Duodenal mucosa (tissue), 2 donors: ENCODE data around the gene LIPC.

ENCODE experiments used
- H3K27ac ChIP-seq: one replicate; pipeline ENCODE4 v1.7.0; 2013; ENCODE audit warnings: low read depth, low read length
- H3K27me3 ChIP-seq, 2 donors: one replicate each; pipeline ENCODE4 v1.7.0; 2013; ENCODE audit warnings: low read length in 2 of 2, control low read depth in 1 of 2; ENCODE audit not compliant: insufficient read depth in 2 of 2, control insufficient read depth in 1 of 2
- H3K36me3 ChIP-seq, 2 donors: one replicate each; pipeline ENCODE4 v1.7.0; 2013; ENCODE audit warnings: low read length in 2 of 2, control low read depth in 1 of 2; ENCODE audit not compliant: insufficient read depth in 2 of 2, control insufficient read depth in 1 of 2
- H3K4me1 ChIP-seq, 2 donors: one replicate each; pipeline ENCODE4 v1.7.0; 2013; ENCODE audit warnings: low read length in 2 of 2, control low read depth in 1 of 2; ENCODE audit not compliant: insufficient read depth in 2 of 2, control insufficient read depth in 1 of 2
- H3K4me3 ChIP-seq, 2 donors: one replicate each; pipeline ENCODE4 v1.7.0; 2013; ENCODE audit warnings: low read length in 2 of 2, low read depth in 1 of 2
- H3K9ac ChIP-seq, 2 donors: one replicate each; pipeline ENCODE4 v1.7.0; 2013; ENCODE audit warnings: low read length in 2 of 2, low read depth in 1 of 2
- H3K9me3 ChIP-seq, 2 donors: one replicate each; pipeline ENCODE4 v1.7.0; 2013; ENCODE audit warnings: low read length in 2 of 2, control low read depth in 1 of 2; ENCODE audit not compliant: control insufficient read depth in 1 of 2

LIPC gene

DNA sequence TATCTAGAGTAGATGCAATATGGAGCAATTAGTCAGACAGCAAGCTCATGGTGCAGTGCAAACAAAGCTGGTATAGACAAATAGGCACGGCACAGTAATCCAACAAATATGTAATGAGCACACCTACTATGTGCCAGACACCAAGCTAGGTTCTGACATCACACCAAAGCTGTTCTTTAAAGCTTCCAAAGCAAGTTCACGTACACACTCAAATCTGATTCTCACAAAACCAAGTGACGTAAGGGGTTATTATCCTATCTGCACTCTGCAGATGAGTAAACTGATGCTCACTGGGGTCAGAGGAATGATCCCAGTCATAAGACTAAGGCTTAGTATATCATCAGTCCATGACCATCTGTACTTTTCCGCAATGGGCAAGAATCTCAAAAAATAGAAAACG is 27.8 kb upstream of the LIPC start:
- H3K4me1 ChIP-seq, result peaks cover 5 to 15% of the 10 kb centered on the region in 2 donors
- no peaks in the 10 kb centered on the region for H3K9me3 ChIP-seq

DNA sequence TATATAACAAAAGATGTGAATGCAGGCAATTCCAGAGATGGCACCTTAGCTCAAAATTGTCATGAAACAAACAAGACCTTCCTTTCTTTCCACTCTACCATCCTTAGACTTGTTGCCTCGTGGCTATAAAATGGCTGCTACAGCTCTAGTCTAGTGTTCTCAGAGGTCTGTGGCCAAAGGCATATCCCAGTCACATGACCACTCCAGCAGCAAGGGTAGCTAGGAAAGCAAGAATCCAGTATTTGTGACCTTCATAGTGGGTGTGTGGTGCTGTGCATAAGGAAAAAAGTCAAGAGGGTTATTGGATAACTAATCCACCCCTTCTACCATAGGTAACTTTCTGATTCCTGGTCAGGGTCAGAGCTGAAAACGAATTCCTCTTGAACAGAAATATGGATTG is 27.1 kb upstream of the LIPC start:
- Histone ChIP-seq H3K27me3 (no peaks in the 10 kb centered on the region), H3K4me3 (no peak overlapping the region), H3K9ac (no peak overlapping the region), H3K36me3 (no peaks in the 10 kb centered on the region), H3K9me3 (no peaks in the 10 kb centered on the region), H3K4me1 (peaks cover 5 to 15% of the 10 kb centered on the region in 2 donors), H3K27ac (no peak overlapping the region)

More for the DNA sequence above, 27.8 kb upstream of the LIPC start:
- Histone ChIP-seq H3K27ac (no peak overlapping the region), H3K9ac (no peak overlapping the region), H3K4me3 (no peak overlapping the region), H3K27me3 (no peaks in the 10 kb centered on the region), H3K36me3 (no peaks in the 10 kb centered on the region)

DNA sequence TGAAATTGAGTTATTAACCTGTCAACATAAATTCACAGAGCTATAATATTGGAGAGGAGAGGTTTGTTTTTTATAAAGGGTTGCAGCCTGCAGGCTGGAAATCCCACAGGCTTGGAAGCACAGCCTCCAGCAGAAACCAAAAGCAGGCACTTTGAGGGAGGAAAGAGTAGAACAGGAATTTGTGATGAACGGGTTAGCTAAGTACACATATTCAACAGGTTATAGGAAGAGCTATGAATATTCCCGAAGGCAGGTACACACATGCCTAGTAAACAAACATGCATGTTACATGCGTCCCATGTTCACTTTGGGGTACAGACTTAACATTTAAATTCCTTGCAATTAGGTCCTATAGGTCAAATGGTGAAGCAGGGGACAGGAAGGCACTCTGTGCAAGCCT is 25.9 kb upstream of the LIPC start:
- Histone ChIP-seq H3K4me1 (peaks cover 5 to 15% of the 10 kb centered on the region in 2 donors), H3K27ac (no peak overlapping the region), H3K9me3 (no peaks in the 10 kb centered on the region), H3K4me3 (no peak overlapping the region), H3K36me3 (no peaks in the 10 kb centered on the region), H3K27me3 (no peaks in the 10 kb centered on the region), H3K9ac (no peak overlapping the region)

DNA sequence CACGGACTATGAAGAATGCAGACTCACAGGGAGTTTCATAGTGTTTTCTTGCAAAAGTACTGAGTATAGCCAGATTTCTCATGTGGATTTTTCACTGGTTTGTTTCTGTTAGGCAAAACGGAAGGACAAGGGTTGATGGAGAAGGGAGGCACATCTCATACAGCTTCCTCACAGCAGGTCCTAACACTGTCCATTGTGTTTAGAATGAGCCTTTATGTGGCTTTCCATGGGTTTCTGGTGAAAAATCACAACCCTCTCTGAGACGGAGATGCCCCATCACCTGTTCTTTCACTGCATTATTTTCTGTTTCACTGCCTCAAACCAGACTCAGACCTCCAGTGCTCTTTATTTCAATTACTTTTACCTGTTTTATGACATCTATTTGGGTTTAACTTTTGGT is 25.0 kb upstream of the LIPC start:
- Histone ChIP-seq H3K4me3 (no peak overlapping the region), H3K27me3 (no peaks in the 10 kb centered on the region), H3K27ac (no peak overlapping the region), H3K36me3 (no peaks in the 10 kb centered on the region), H3K9me3 (no peaks in the 10 kb centered on the region), H3K4me1 (peaks cover 5 to 14% of the 10 kb centered on the region in 2 donors), H3K9ac (no peak overlapping the region)

DNA sequence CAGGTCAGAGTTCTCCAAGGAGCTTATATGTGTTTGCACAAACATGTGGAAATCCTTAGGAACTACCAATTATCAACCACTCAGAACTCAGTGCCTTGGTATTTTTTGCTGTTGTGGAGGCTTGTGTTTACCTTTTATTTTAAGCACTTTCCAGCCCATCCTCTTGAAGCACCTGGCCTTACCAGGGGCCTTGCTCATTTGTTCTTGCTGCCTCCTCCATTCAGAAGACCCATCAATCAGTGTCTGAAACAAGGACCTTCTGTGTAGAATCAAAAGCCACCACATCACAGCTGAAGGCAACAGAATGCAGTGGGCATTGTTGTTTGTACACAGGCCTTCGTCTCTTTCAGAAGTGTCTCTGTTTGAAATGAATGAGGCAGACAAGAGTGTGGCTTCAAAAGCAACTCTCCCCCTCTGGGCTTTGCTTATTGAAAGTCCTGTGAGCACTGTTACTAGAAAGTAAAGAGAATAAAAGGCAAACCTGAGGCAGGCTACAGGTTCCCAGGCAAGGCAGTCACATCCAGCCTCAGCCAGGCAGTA is 24.5 kb upstream of the LIPC start:
- H3K27ac ChIP-seq, result no peak overlapping the region
- H3K4me1 ChIP-seq, result peaks cover 2 to 9% of the 10 kb centered on the region in 2 donors
- H3K4me3 ChIP-seq, result no peak overlapping the region
- H3K9me3 ChIP-seq, result no peaks in the 10 kb centered on the region
- no peaks in the 10 kb centered on the region for H3K36me3 ChIP-seq
- no peaks in the 10 kb centered on the region for H3K27me3 ChIP-seq
- no peak overlapping the region for H3K9ac ChIP-seq

DNA sequence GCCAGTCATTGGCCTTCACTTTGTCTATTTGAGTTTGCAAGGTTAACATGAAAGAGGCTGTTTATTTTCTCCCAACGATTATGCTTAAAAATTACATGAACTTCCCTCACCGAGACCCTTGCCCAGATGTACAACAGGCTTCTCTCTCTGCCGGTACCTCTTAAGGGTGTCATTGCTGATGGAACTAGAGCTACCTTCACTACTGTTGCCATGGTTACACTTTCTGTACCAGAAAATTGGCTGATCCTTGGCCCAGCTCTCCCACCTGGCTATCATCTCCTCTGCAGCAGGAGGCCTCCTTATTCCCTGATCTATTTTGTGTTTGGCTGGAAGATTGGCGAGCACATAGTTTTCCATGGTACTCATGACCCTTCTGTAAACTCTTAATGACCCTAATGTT is 24.0 kb upstream of the LIPC start:
- no peaks in the 10 kb centered on the region for H3K27me3 ChIP-seq
- H3K9ac ChIP-seq, result no peak overlapping the region
- no peak overlapping the region for H3K4me3 ChIP-seq
- H3K36me3 ChIP-seq, result no peaks in the 10 kb centered on the region
- no peaks in the 10 kb centered on the region for H3K9me3 ChIP-seq
- H3K4me1 ChIP-seq, result peaks cover 0 to 5% of the 10 kb centered on the region in 2 donors
- H3K27ac ChIP-seq, result no peak overlapping the region

DNA sequence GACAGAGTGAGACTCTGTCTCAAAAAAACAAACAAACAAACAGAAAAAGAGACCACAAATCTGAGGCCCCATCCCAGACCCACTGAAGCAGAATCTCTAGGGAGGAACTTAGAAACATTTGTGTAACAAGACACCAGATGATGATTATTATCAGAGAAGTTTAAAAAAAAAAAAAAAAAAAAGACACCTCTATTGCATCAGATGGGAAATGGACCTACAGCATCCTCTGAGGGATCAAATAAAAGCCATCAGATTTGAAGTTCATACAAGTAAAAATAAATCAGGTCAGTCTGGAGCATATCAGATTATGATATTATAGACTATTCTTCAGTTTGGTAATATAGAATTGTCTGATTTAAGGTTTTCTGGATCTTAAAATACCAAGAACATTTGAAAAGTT is 21.9 kb upstream of the LIPC start:
- H3K9me3 ChIP-seq, result no peaks in the 10 kb centered on the region
- H3K36me3 ChIP-seq, result no peaks in the 10 kb centered on the region
- H3K4me1 ChIP-seq, result no peaks in the 10 kb centered on the region
- no peak overlapping the region for H3K27ac ChIP-seq
- no peaks in the 10 kb centered on the region for H3K27me3 ChIP-seq
- no peak overlapping the region for H3K9ac ChIP-seq
- peak overlapping the region; percentile 45 to 52 for H3K4me3 ChIP-seq

DNA sequence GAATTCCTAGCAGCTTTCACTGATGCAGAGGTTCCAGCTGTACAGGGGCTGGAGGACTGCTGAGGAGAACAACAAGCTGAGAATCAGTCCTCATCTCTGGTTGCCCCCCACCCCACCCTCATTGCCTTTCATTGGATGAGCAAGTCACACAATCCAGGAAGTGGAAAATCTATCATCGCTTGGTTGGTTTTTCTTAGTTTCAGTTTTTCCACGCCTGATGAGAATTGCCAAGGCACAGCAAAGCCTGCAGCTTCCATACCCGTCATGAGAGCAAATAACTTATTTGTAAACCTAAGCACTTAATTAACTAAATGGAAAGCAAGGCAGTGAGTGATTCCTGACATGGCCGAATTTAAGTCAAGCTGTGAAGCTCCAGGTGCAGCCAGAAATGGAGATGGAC is 21.4 kb upstream of the LIPC start:
- Histone ChIP-seq H3K9me3 (no peaks in the 10 kb centered on the region), H3K27me3 (no peaks in the 10 kb centered on the region), H3K36me3 (no peaks in the 10 kb centered on the region), H3K4me3 (peak overlapping the region; percentile 45 to 52), H3K4me1 (no peaks in the 10 kb centered on the region), H3K27ac (no peak overlapping the region), H3K9ac (no peak overlapping the region)

DNA sequence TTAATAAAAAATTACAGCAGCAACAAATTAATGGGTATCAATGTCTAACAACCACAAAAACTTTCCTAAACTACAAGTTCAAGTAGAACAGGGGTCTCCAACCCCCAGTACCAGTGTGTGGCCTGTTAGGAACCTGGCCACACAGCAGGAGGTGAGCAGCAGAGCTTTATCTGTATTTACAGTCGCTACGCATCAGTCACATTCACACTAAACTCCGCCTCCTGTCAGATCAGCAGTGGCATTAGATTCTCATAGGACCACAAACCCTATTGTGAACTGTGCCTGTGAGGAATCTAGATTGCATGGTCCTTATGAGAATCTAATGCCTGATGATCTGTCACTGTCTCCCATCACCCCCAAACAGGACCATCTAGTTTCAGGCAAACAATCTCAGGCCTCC is 18.5 kb upstream of the LIPC start:
- Histone ChIP-seq H3K9ac (no peak overlapping the region), H3K4me1 (no peaks in the 10 kb centered on the region), H3K4me3 (no peak overlapping the region), H3K27me3 (no peaks in the 10 kb centered on the region), H3K27ac (no peak overlapping the region), H3K9me3 (no peaks in the 10 kb centered on the region), H3K36me3 (no peaks in the 10 kb centered on the region)

DNA sequence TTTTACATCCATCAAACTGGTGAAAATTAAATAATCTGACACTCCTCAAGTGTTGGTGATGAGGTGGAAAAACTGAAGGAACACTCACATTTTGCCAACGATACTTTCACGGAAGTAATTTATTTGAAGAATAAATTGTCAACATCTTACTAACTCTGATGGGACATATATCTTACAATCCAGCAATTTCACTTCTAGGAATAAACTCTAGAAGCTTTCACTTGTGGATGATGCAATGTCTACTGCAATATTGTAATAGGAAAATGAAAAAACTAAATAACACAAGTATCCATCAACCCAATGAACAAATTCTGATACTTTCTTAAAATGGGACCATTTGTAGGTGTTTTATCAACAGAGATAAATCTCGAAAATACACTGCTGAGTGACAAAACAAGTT is 16.2 kb upstream of the LIPC start:
- H3K27me3 ChIP-seq, result no peaks in the 10 kb centered on the region
- no peaks in the 10 kb centered on the region for H3K9me3 ChIP-seq
- H3K9ac ChIP-seq, result no peak overlapping the region
- no peak overlapping the region for H3K27ac ChIP-seq
- H3K36me3 ChIP-seq, result no peaks in the 10 kb centered on the region
- H3K4me3 ChIP-seq, result no peak overlapping the region
- H3K4me1 ChIP-seq, result no peaks in the 10 kb centered on the region

DNA sequence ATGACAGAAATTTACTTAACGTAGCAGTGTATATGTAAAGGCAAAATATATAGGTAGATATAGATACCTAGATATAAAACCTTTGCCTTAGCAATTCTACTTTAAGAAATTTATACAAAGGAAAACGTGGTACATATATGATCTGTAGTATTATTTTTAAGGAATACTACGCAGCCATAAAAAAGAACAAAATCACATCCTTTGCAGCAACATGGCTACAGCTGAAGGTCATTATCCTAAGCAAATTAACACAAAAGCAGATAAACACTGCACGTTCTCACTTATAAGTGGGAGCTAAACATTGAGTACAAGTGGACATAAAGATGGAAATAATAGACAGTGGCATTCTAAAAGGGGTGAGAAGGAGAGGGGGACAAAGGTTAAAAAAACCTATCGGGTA is 14.8 kb upstream of the LIPC start:
- no peaks in the 10 kb centered on the region for H3K27me3 ChIP-seq
- H3K4me1 ChIP-seq, result no peaks in the 10 kb centered on the region
- no peak overlapping the region for H3K4me3 ChIP-seq
- H3K9me3 ChIP-seq, result no peaks in the 10 kb centered on the region
- H3K9ac ChIP-seq, result no peak overlapping the region
- no peaks in the 10 kb centered on the region for H3K36me3 ChIP-seq
- H3K27ac ChIP-seq, result no peak overlapping the region
